HG03439 (cell line): ENCODE results near the gene DLG1.
"Not testable (repeated sequence)": the region's sequence is repeated elsewhere in the genome, so short reads cannot be mapped to it uniquely, and the experiment has no call there.

Source experiments
- ATAC-seq: cut with Tn5 transposase; IDR thresholded peaks from one replicate; pipeline ENCODE4 v1.9.1; 2021; ENCODE audit warnings: mild to moderate bottlenecking, moderate library complexity; ENCODE audit not compliant: unreplicated experiment

DLG1 gene

GRCh38 chr3:197292083-197292646 is 6.2 kb downstream of the DLG1 start:
- no peak for ATAC-seq

GRCh38 chr3:197289726-197290125 is 8.7 kb downstream of the DLG1 start:
- no peak for ATAC-seq

- no peak for ATAC-seq
Measured at GRCh38 chr3:197286678-197287077, 11.7 kb downstream of the DLG1 start.

GRCh38 chr3:197285557-197285956 is 12.9 kb downstream of the DLG1 start:
- no peak for ATAC-seq

DNA sequence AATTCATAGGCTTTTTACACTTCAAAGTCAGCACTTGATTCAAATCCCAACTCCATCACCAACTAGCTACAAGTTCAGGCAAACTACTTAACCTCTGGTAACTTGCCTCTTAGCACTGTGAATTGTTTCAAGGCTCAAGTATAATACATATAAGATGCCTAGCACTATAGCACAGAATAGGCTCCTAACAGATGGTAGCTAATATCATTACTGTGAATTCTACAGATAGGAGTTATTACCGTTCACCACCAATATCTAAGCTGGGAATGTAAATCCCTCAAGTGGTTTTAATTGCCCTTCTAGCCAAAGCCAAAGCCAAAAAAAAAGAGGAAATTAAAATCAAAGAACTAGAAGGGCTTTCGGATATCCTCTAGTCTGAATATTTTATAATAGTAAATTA is 15.4 kb downstream of the DLG1 start:
- ATAC-seq: no peak

DNA sequence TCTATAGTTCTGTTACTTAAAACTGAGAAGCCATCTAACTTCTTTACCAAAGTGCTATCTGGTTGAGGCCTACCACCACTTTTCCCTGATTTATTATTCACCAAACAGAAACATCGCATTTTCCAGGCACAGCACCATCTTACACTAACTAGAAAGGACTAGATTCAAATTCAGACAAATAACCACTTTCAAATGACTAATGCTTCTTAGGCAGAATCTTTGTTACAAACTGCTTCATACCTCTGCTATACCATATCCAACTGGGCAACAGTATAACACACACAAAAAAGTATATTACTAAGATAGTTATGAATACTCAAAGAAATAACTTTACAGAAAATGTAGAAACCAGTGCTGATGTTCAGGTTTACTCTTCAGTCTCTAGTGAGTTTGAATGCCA is 16.6 kb downstream of the DLG1 start:
- ATAC-seq: no peak

DNA sequence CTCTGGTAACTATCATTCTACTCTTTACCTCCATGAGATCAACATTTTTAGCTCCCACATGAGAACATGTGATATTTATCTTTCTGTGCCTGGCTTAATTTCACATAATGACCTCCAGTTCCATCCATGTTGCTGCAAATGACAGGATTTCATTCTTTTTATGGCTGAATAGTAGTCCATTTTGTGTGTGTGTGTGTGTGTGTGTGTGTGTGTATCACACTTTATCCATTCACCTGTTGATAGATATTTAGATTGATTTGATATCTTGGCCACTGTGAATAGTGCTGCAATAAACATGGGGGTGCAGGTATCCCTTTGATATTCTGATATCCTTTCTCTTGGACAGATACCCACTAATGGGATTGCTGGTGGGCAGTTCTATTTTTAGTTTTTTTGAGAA is 18.3 kb downstream of the DLG1 start:
- no peak for ATAC-seq

DNA sequence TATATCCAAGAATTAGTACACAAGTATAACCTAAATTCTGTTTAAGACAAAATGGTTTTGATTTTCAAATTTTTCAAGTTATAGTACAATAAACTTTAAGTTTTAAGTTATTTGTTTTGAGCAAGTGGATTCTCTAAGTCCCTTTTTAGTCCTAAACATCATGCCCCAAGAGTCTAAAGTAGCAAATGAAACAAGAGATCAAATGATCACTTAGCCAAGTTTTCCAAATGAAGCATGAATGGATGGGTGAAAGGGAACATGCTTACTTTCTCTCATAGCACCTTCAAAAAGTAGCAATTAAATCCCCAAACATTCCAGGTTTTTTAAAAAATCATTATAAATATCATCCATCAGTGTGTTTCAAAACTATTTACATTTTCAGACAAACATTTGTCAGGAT is 19.5 kb downstream of the DLG1 start:
- no peak for ATAC-seq

DNA sequence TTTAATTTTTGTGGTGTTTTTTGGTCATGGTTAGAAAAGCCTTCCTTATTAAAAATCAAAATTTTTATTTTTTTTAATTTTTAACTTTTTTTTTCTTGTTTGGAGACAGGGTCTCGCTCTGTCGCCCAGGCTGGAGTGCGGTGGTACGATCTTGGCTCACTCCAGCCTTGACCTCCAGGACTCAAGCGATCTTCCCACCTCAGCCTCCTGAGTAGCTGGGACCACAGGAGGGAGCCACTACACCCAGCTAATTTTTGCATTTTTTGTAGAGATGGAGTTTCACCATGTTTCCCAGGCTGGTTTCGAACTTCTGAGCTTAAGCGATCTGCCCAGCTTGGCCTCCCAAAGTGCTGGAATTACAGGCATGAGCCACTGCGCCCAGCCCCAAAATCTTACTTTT is 21.6 kb downstream of the DLG1 start:
- ATAC-seq: not testable (repeated sequence)

DNA sequence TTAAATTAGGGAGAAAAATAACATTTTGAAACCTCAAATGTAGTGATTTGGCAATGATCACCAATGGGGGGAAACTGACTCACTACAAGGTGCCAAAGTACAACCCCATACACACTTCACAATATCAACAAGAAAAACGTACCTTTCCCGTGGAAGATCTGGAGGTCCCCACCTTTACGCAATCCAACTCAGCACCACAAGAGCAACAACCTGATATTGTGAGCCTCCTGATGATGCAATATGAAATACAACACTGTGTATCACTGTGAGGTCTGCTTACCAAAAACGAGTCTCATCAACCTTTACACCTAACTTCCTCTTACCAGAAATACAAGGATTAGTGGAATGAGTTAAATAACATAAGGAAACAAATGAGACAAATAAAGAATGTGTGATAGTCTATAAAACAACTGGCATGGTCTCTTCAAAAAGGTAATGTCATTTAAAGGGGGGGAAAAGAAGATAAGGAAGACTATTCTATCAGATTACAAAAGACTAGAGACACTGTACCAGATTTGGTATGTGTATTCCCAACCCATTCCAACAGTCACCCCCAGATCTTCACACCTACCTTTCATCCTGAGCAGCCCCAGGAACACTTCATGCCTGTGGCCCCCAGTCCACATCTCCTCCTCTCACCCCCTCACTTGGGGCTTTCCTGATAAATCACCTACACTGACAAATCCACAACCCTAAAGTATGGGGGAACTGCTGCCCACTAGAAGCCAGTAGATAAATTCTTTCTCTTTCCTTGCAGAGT is 27.7 kb downstream of the DLG1 start:
- ATAC-seq: no peak

DNA sequence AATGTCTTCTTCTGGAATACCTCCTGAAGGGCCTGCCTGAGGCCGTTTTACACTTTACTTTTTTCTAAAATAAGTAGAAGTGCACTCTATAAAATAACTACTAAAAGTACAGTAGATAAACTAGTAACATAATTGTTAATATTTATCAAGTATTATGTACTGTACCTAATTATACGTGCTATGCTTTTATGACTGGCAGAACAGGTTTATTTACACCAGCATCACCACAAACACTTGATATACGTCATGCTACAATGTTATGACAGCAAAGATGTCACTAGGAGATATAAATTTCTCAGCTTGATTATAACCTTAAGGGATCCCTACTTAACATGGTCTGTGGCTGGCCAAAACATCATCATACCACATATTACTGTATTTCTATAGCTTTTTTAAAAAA is 29.4 kb downstream of the DLG1 start:
- no peak for ATAC-seq

GRCh38 chr3:197268294-197268693 is 30.1 kb downstream of the DLG1 start:
- ATAC-seq: no peak

GRCh38 chr3:197266331-197266730 is 32.1 kb downstream of the DLG1 start:
- ATAC-seq: no peak

DNA sequence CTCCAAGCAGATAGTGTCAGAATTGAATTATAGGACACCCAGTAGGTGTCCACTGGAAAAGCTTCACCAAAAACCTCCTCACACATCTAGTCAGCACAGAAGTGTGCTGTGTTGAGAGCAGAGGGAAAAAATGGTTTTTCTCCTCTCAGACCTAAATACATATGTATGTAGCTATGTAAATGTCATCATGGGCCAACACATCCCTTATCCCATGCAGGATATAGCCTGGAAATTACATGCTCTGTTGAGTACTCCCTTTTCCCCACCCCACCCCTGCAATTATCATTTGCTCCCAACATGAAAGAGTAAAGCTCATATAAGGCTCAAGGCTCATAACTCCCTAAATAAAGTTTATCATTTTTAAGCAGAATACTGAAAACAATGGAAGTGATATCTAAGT is 35.7 kb downstream of the DLG1 start:
- ATAC-seq: no peak

DNA sequence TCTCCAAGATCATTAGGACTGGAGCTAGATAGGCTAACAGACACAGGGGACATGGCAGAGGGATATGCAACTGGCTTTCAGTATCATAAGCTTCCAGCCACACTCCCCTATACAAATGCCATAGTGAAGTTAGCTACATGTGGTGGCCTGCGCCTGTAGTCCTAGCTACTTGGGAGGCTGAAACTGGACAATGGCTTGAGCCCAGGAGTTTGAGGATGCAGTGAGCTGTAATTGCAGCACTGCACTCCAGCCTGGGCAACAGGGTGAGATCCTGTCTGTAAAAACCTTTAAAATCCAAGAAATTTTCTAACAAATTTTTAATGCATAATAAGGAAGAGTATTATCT is 37.3 kb downstream of the DLG1 start:
- ATAC-seq: no peak

DNA sequence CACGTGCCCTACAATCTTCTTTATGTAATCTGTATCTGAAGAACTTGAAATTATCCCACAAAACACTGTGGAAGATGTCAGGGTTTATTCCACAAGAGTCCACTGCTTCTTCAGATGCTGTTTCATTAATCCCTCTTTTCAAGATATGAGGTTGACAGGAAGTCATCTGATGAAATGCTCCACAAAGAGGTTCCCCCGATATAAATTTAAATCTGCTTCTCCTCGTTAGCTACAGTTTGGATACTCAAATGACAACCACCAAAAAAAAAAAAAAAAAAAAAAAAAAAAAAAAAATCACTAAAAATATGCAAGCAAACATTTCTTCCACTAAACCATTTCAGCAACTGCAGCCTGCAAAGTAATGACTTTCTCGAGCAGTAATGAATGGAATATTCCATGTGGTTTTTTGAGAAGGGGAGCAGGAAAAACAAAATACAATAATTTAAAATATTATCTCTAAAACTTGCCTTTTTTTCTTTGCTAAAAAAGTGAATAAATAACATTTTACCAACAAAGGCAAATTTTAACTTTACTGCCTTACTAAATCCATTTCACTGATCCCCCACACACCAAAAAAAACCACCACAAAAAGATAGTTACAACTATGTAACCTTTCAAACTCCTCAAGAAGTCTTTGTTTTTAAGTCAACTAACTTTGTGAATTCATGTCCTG is 37.8 kb downstream of the DLG1 start:
- ATAC-seq: no peak

DNA sequence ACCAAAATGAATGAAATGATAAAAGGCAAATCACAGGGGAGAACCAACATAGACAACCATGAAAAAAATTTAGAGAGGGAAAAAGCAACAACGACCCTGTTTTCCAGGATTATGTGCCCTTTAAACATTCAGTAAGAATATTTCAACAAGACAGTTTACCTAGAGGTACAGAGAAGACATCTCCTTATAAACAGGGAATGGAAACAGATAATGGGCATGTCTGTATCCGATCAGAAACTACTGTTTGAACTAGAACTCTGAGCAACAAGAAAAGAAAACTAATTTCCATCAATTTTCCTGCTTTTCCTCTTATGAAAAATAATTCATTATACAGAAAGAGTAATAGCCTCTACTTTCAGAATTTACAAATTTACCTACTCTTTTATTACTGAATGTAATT is 39.3 kb downstream of the DLG1 start:
- no peak for ATAC-seq

DNA sequence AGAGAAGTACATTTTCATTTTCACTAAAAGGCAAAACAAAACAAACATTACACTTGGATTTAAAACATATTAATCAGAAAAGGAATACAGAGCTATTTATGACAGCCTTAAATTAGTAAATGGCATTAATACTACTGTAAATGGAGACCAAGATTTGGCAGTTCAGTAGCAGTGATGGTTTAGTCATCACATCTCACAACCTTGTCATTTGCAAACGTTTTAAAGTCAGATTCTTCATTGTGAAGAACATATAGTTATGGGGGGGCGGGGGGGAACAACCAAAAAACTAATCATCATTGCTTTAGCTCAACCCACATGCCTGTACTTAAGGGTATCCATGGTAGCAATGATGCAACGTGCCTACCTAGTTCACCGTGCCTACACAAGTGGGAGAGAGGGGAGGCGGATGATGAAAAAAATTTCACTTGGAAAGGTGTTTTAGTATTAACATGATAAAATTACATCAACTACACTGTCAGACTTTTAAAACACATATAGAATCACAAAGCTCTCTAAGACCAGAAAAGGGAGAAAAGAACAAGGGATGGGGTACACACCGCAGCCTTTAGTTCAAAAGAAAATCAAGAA is 40.1 kb downstream of the DLG1 start:
- ATAC-seq: no peak

DNA sequence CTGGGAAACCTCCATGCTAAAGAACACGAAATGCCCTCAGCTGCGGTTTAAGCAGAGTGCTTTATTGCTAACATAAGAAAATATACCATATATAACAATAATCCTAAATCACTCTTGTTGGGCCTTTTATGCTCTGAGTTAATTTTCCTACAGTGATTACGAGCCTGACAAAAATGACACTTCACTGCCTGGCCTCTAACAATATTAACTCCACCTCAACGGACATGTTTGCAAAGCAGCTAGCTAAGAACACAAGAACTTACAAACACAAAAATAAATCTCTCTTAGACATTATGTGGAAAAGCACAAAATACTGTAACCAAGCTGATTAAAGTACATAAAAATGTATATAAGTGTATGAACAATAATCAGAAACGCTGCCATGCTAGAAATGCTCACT is 40.7 kb downstream of the DLG1 start:
- ATAC-seq: no peak

DNA sequence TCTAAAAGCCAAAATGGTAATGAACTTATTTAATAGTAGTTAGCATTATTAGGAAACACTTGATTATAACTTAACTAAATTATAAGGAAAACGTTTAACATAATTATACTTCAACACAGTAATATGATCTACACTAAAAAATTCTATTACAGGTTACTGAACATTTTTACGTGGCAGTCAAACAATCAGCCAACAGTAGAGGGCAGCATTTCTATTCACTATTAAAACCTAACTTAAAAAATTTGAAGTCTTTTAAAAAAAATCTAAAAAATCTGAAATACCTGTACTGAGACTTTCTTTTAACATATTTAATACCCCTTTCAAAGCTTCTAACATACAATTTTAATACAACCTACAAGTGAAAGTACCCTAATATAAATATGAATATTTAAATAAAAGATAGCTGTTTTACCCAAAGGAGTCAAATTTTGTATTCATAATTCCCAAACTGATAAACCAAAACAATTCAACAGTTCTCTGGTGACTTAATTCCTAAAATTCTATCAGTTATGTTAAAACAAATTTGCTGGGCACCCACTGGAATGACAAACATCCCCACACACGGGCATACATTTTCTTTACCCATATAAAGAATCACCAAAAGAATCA is 41.5 kb downstream of the DLG1 start:
- ATAC-seq: no peak

GRCh38 chr3:197256104-197256503 is 42.3 kb downstream of the DLG1 start:
- ATAC-seq: no peak
